Choroid plexus epithelial cell (primary cell): ENCODE data around the gene BACH1.

Experiments
- DNase-seq: peaks from one replicate; pipeline ENCODE4 v3.0.0-alpha.2; 2010; ENCODE audit warnings: low read depth
- H3K4me3 ChIP-seq: 2 replicates; pipeline ENCODE4 v1.5.1; 2011; ENCODE audit warnings: low read depth, mild to moderate bottlenecking, control low read depth, low read length, moderate library complexity
- CTCF ChIP-seq: conservative IDR thresholded peaks from 2 replicates; pipeline ENCODE4 v1.5.1; 2011; ENCODE audit warnings: low read depth, mild to moderate bottlenecking, control low read depth, inconsistent platforms, low read length, moderate library complexity

Gene BACH1

GRCh38 chr21:29306920-29307319 is 8.2 kb downstream of the BACH1 start:
- no peak for TF ChIP-seq CTCF
- no peak for DNase-seq
- H3K4me3 ChIP-seq, result no peak overlapping the region

GRCh38 chr21:29307718-29308455 is 9.2 kb downstream of the BACH1 start:
- TF ChIP-seq CTCF, result no peak
- no peak for DNase-seq
- H3K4me3 ChIP-seq, result no peak overlapping the region

GRCh38 chr21:29308456-29308783 is 9.7 kb downstream of the BACH1 start:
- DNase-seq, result no peak
- TF ChIP-seq CTCF, result no peak
- H3K4me3 ChIP-seq, result no peak overlapping the region

- DNase-seq, result no peak
- TF ChIP-seq CTCF, result no peak
- no peak overlapping the region for H3K4me3 ChIP-seq
Measured at GRCh38 chr21:29309703-29310102, 11.0 kb downstream of the BACH1 start.

GRCh38 chr21:29311802-29312201 is 13.1 kb downstream of the BACH1 start:
- DNase-seq, result no peak
- no peak for TF ChIP-seq CTCF
- H3K4me3 ChIP-seq, result no peak overlapping the region

- no peak for TF ChIP-seq CTCF
- H3K4me3 ChIP-seq, result no peak overlapping the region
- no peak for DNase-seq
Measured at GRCh38 chr21:29312981-29313380, 14.3 kb downstream of the BACH1 start.

- no peak for DNase-seq
- TF ChIP-seq CTCF, result no peak
- no peak overlapping the region for H3K4me3 ChIP-seq
Measured at GRCh38 chr21:29313662-29314408, 15.1 kb downstream of the BACH1 start.
